Pancreas (tissue), 10 donors: ENCODE data around the gene TAF5L. TPM values are rescaled to one million over a fixed set of nuclear protein-coding genes. Genes with fewer than 3 reads are reported as not detected.
A peak's percentile ranks its signal among the peaks of the same experiment; 100 is the strongest.

ENCODE experiments used
- ATAC-seq, 4 donors: fragments of 200-7000 bp; cut with Tn5 transposase; one replicate each; pipeline versions ENCODE4 v1.8.0 to v1.9.1; 2020; ENCODE audit warnings: mild to moderate bottlenecking in 4 of 4, moderate library complexity in 4 of 4
- DNase-seq, 6 donors: peaks; one replicate each; pipeline ENCODE4 v3.0.0-alpha.2; 2020
- FAIRE-seq: peaks from 2 replicates; lab custom pipeline; 2012; peaks lifted over from hg19 to GRCh38; lab: Jason Lieb, UNC
- H3K27ac ChIP-seq, 4 donors: fragments of 200-600 bp; sonication (generic); 1 replicate in 3 of 4; 2 replicates in 1 of 4; pipeline versions ENCODE4 v1.5.0 to v1.8.0; 2020
- H3K27me3 ChIP-seq, 4 donors: fragments of 200-600 bp; one replicate each; pipeline ENCODE4 v1.8.0; 2021
- H3K36me3 ChIP-seq, 3 donors: fragments of 200-600 bp; sonication (generic) in 1 of 3; one replicate each; pipeline versions ENCODE4 v1.5.0 to v1.8.0; 2020 to 2021
- H3K4me1 ChIP-seq, 3 donors: fragments of 200-600 bp; one replicate each; pipeline ENCODE4 v1.8.0; 2021
- H3K4me3 ChIP-seq, 4 donors: fragments of 200-600 bp; sonication (generic) in 2 of 4; one replicate each; pipeline versions ENCODE4 v1.5.0 to v1.8.0; 2020 to 2021
- H3K9me3 ChIP-seq, 4 donors: fragments of 200-600 bp; one replicate each; pipeline ENCODE4 v1.8.0; 2021
- WGBS, 2 donors: extraction: QIAGEN DNeasy Blood & Tissue Kit; methylation state at CpG; one replicate each; pipeline ENCODE4 v1.1.7; 2013; 5-methylcytosine and 5-hydroxymethylcytosine counted together
- intact Hi-C, 3 donors: fragments of 100-400 bp; cut with DNase I; formaldehyde crosslinking; loops; one replicate each; pipeline versions ENCODE4 v1.11.1 to v1.14.2; 2022
- polyA plus RNA-seq, 2 donors: library from polyadenylated mRNA; stranded (reverse); fragments of 200-250 nt; gene quantifications; one replicate each; pipeline ENCODE4 v1.2.3, GENCODE V29; 2013
- total RNA-seq, 6 donors: library from RNA; stranded (reverse); fragmentation: NEBNext Ultra II Directional in 4 of 6; extraction: Animal tissue kit (Norgen Biotek cat#: 25700) in 4 of 6; gene quantifications; one replicate each; pipeline versions ENCODE4 v1.2.1 to v1.2.4, GENCODE V29; 2021 to 2023
- TF ChIP-seq, protein P1 (sequence below), 4 donors: fragments of 200-600 bp; sonication (generic) in 3 of 4; IDR thresholded peaks; one replicate each; pipeline versions ENCODE4 v1.5.0 to v1.8.0; 2021; ENCODE audit warnings: antibody characterized with exemption in 4 of 4
- donor health status: healthy with polysubstance abuse.
- donor health status: DM: no; HTN: no; CAD: no; lungs with moderate emphysema.
- donor health status: DM: no; HTN: no; CAD: no.
- donor health status: control.
- donor health status: control.
- donor health status: Bipolar disorder and iron deficiency.
- donor health status: DM: yes; HTN: yes; CAD: no.
- donor health status: DM: no; HTN: no; CAD: no.
- donor health status: DM: no; HTN: no; CAD: no.
- donor health status: DM: yes; HTN: yes; CAD: no.

The TAF5L gene
- total and polyA plus RNA-seq, 8 donors = 4.4 to 9.5 (median 7.1) TPM

DNA sequence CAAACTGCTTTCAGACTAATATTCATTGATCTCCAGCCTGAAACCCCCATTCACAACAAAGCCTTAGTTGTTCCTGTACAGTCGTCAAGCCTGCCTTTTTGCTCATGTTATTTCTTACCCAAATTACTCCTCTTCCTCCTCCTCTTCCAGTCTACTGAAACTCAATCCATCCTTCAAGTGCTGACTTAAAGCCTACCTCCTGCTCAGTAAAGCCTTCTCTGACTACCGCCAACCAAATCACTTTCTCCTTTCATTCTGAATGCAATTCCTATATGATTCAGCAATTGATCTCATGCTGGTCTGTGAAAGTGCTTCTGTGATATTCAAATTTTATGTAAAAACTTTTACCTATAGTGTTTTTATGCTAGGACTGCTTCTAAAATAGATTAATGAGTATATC lies 18.6 kb downstream of the TAF5L start:
- DNase-seq (no peak), FAIRE-seq (no peak), ATAC-seq (no peak)
- H3K4me3 ChIP-seq = no peak overlapping the region
- TF ChIP-seq, protein P1, sequence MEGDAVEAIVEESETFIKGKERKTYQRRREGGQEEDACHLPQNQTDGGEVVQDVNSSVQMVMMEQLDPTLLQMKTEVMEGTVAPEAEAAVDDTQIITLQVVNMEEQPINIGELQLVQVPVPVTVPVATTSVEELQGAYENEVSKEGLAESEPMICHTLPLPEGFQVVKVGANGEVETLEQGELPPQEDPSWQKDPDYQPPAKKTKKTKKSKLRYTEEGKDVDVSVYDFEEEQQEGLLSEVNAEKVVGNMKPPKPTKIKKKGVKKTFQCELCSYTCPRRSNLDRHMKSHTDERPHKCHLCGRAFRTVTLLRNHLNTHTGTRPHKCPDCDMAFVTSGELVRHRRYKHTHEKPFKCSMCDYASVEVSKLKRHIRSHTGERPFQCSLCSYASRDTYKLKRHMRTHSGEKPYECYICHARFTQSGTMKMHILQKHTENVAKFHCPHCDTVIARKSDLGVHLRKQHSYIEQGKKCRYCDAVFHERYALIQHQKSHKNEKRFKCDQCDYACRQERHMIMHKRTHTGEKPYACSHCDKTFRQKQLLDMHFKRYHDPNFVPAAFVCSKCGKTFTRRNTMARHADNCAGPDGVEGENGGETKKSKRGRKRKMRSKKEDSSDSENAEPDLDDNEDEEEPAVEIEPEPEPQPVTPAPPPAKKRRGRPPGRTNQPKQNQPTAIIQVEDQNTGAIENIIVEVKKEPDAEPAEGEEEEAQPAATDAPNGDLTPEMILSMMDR (IDR thresholded peaks at IDR 0.05) = no peak
- H3K36me3 ChIP-seq = peaks cover 0 to 47% (median 12%) of the 10 kb centered on the region in 3 donors
- no peaks in the 10 kb centered on the region for H3K9me3 ChIP-seq
- H3K4me1 ChIP-seq = no peaks in the 10 kb centered on the region
- H3K27ac ChIP-seq = no peak overlapping the region
- intact Hi-C loops = no loop called here
- H3K27me3 ChIP-seq = no peaks in the 10 kb centered on the region
- 88 to 91% methylated on average over 2 of the region's 2 CpGs for WGBS, 2 donors

DNA sequence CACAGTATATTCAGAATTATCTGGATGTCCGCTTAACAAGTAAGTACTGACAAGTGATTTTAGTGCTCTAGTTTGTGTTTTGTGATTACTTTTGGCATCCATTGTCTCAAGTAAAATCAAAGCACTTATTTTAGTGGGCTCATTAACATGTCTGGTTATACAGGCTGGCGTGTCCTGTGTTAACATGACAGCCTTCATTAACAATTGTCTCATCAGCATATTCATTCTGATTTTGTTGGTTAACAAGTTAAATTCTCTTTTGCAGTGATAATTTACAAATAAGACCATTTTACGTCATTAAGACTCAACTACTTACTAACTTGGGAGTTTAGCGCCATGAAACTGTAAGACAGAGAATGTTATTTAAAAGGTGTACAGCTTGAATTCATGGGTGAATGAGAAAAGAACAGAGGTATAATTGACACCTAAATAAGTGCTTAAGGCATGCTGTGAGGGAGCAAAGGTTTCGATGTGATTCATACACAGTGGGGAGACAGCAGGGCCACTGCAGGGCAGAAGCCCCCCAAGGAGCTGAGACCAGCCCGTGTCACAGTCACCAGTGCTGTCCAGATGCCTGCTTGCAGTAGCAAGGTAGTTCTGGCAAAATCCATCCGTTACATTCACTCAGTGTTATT lies 22.4 kb downstream of the TAF5L start:
- no peak overlapping the region for H3K27ac ChIP-seq
- no peaks in the 10 kb centered on the region for H3K4me1 ChIP-seq
- no peak for DNase-seq
- TF ChIP-seq, protein P1 (IDR thresholded peaks at IDR 0.05) = no peak
- H3K36me3 ChIP-seq = peaks cover 0 to 39% (median 7%) of the 10 kb centered on the region in 3 donors
- H3K27me3 ChIP-seq = no peaks in the 10 kb centered on the region
- H3K4me3 ChIP-seq = no peak overlapping the region
- WGBS, 2 donors = 89 to 90% methylated on average over 7 of the region's 7 CpGs
- ATAC-seq = no peak
- intact Hi-C loops = no loop called here
- no peak for FAIRE-seq
- H3K9me3 ChIP-seq = no peaks in the 10 kb centered on the region

DNA sequence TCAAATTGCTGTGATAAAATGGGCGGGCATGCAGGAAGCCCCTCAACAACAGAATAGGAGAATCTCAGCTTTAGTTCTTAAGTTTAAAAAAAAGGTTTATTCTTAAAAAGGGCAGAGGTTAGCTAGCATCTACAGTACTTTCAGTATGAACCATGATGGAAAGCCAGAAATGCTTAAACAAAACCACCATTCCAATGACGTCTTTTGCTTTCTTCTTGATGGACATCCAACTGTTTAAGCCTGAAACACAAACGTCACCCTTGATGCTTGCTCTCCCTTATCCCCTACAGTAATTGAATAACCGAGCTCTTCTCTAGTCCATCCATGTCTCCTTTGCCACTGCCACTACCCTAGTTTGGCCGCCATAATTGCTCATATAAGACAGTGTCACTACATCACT lies 25.7 kb downstream of the TAF5L start:
- Histone ChIP-seq H3K27ac (no peak overlapping the region), H3K4me3 (no peak overlapping the region), H3K4me1 (no peaks in the 10 kb centered on the region), H3K27me3 (no peaks in the 10 kb centered on the region), H3K9me3 (no peaks in the 10 kb centered on the region), H3K36me3 (peaks cover 0 to 23% (median under 1%) of the 10 kb centered on the region in 3 donors)
- WGBS, 2 donors = 91 to 96% methylated on average over 5 of the region's 5 CpGs
- TF ChIP-seq, protein P1 (IDR thresholded peaks at IDR 0.05) = no peak
- intact Hi-C loops = no loop called here
- DNase-seq (no peak), ATAC-seq (no peak), FAIRE-seq (no peak)

DNA sequence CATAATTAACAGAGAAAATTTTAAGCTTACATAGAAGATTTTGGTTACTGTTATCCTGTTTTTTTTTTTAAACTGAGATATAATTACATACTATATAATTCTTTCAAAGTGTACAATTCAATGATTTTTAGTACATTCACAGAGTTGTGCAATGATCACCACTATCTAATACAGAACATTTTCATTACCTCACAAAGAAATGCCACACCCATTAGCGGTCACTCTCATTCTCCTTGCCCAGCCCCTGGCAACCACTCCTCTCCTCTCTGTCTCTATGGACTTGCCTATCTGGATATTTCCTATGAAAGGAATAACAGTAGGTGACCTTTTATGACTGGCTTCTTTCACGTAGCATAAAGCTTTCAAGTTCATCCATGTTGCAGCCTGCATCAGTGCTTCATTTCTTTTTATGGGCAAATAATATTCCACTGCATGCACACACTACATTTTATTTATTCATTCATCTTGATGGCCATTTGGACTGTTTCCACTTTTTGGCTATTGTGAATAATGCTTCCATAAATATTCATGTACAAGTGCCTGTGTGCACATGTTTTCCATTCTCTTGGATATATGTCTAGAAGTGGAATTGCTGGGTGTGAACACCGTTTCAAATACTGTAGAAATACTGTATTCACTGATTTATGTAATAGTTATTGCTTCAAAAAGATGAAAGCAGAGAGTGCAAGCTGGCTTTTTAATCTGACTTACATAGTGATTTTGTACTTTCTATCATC lies 26.5 kb downstream of the TAF5L start:
- Histone ChIP-seq H3K9me3 (no peaks in the 10 kb centered on the region), H3K4me3 (no peak overlapping the region), H3K4me1 (no peaks in the 10 kb centered on the region), H3K36me3 (peaks cover 0 to 22% (median 3%) of the 10 kb centered on the region in 3 donors), H3K27ac (no peak overlapping the region), H3K27me3 (no peaks in the 10 kb centered on the region)
- ATAC-seq (no peak), FAIRE-seq (no peak), DNase-seq (no peak)
- intact Hi-C loops = no loop called here
- TF ChIP-seq, protein P1 (IDR thresholded peaks at IDR 0.05) = no peak
- 96 to 98% methylated on average over 3 of the region's 3 CpGs for WGBS, 2 donors

DNA sequence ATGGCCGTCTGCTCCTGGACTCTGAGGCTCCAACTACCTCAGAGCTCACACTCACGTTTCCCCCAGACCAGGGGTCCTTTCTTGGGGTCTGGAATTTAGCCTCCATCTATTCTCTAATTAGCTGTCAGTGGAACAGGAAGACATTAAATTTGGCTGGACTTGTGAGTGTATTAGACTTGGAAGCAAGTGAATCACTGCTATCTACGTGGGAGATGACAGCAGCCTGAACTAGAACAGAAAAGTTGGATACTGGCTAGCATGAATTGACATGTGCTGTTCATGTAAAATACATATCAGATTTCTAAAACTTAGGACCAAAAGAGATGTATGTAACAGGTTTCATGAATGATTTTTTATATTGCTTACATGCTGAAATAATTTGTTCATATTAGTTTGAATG lies 28.0 kb downstream of the TAF5L start:
- intact Hi-C loops = no loop called here
- TF ChIP-seq, protein P1 (IDR thresholded peaks at IDR 0.05) = no peak
- no peak for DNase-seq
- no peak for FAIRE-seq
- Histone ChIP-seq H3K4me3 (no peak overlapping the region), H3K9me3 (no peaks in the 10 kb centered on the region), H3K27me3 (no peaks in the 10 kb centered on the region), H3K4me1 (no peaks in the 10 kb centered on the region), H3K27ac (peak overlapping the region in 2 of 4 donors; percentile 21 to 47), H3K36me3 (peaks cover 0 to 33% (median 6%) of the 10 kb centered on the region in 3 donors)
- WGBS, 2 donors = 83 to 87% methylated on average over 3 of the region's 3 CpGs
- ATAC-seq = no peak
